ENCODE results near the gene PPM1H.

DNA sequence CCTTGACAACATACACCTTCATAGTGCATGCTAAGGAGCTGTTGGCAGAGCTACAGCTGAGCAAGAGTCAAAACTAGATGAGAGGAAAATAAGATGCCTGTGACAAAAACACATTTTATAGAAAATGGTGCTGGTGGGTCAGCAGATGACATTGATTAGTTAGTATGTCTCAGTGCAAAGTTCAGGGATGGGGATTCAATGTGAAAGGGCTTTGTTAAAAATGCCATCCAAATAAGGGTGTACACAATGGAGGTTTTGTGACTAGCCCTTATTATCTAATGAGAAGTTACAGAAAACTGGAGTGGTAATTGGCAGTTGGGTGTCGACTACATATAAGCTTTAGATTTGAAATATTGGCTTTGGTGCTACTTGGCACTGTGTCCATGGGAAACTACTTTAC is 299.3 kb downstream of the PPM1H start:
- TF ChIP-seq, protein P1, sequence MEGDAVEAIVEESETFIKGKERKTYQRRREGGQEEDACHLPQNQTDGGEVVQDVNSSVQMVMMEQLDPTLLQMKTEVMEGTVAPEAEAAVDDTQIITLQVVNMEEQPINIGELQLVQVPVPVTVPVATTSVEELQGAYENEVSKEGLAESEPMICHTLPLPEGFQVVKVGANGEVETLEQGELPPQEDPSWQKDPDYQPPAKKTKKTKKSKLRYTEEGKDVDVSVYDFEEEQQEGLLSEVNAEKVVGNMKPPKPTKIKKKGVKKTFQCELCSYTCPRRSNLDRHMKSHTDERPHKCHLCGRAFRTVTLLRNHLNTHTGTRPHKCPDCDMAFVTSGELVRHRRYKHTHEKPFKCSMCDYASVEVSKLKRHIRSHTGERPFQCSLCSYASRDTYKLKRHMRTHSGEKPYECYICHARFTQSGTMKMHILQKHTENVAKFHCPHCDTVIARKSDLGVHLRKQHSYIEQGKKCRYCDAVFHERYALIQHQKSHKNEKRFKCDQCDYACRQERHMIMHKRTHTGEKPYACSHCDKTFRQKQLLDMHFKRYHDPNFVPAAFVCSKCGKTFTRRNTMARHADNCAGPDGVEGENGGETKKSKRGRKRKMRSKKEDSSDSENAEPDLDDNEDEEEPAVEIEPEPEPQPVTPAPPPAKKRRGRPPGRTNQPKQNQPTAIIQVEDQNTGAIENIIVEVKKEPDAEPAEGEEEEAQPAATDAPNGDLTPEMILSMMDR (IDR thresholded peaks at IDR 0.05; ENCODE audit: control extremely low read depth in 1 of 3, insufficient read depth in 1 of 3, low read depth in 1 of 3, low read length in 3 of 3) = no peak
- TF ChIP-seq TAF1 (IDR thresholded peaks at IDR 0.05; ENCODE audit: low read depth, low read length) (no peak), CHD2 (IDR thresholded peaks at IDR 0.05; ENCODE audit: low read length) (no peak), EGR1 (IDR thresholded peaks at IDR 0.05; ENCODE audit: borderline replicate concordance, low read depth, low read length) (no peak), SAP30 (IDR thresholded peaks at IDR 0.05; ENCODE audit: insufficient read depth, insufficient replicate concordance, low read length) (no peak), TCF12 (IDR thresholded peaks at IDR 0.05; ENCODE audit: low read depth, low read length) (no peak), EZH2 (IDR thresholded peaks at IDR 0.05; ENCODE audit: low read depth, low read length, severe bottlenecking) (no peak), GABPA (IDR thresholded peaks at IDR 0.05; ENCODE audit: borderline replicate concordance, insufficient read depth, low read length) (no peak)
- TF ChIP-seq, protein P2, sequence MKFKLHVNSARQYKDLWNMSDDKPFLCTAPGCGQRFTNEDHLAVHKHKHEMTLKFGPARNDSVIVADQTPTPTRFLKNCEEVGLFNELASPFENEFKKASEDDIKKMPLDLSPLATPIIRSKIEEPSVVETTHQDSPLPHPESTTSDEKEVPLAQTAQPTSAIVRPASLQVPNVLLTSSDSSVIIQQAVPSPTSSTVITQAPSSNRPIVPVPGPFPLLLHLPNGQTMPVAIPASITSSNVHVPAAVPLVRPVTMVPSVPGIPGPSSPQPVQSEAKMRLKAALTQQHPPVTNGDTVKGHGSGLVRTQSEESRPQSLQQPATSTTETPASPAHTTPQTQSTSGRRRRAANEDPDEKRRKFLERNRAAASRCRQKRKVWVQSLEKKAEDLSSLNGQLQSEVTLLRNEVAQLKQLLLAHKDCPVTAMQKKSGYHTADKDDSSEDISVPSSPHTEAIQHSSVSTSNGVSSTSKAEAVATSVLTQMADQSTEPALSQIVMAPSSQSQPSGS (IDR thresholded peaks at IDR 0.05; ENCODE audit: low read length) = no peak
